HepG2 (cell line): Measurements from ENCODE around the gene PRKG1.

Experiments used
- CTCF ChIP-seq: sonication (generic); formaldehyde crosslinking; IDR thresholded peaks from 2 replicates; pipeline ENCODE4 v1.5.0; 2020; ENCODE audit warnings: mild to moderate bottlenecking, missing genetic modification reagents, moderate library complexity
- TF ChIP-seq, protein P1 (sequence below): sonication (generic); formaldehyde crosslinking; IDR thresholded peaks from 2 replicates; pipeline ENCODE4 v1.4.0; 2020; ENCODE audit warnings: missing genetic modification reagents

DNA sequence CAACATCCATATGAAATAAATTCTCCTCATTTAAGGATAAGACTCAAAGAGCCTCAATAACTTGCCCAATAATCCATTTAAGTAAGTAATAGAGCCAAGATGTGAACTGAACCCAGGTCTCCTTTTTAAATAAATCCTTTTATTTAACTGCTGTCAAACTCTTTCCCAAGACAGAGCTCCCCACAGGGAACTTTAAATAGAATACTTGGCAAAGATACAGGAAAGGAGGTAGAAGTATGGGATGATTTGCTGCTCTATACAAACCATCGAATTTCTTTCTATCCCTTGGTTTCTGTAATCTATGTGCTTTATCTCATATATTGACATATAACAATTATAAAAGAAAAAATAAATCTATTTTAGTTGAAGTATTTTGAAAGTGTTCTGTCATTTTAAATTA is 329.2 kb downstream of the PRKG1 start:
- TF ChIP-seq CTCF (CRISPR knock-in tag): no peak
- TF ChIP-seq, protein P1, sequence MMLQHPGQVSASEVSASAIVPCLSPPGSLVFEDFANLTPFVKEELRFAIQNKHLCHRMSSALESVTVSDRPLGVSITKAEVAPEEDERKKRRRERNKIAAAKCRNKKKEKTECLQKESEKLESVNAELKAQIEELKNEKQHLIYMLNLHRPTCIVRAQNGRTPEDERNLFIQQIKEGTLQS (CRISPR knock-in tag): no peak
